A549 treated with AZD2906 at 1 μM for 4 hours (cell line): Measurements from ENCODE around the gene HMHB1. TPM values are rescaled to one million over a fixed set of nuclear protein-coding genes. Genes with fewer than 3 reads are reported as not detected.

Experiments used
- total RNA-seq: library from RNA; stranded (reverse); fragments of 200-300 nt; extraction: Qiagen RNA extraction; gene quantifications from 5 replicates; pipeline ENCODE4 v1.2.3, GENCODE V29; 2022

The HMHB1 gene
- total RNA-seq, result not detected in 5 replicates

GRCh38 chr5:143812085-143812705 is at the start of gene HMHB1:
HMHB1 (plus strand) TSS chr5:143812161.

